OCI-LY3 (cell line): ENCODE measurements around the gene GULP1.

Source experiments
- H2AFZ ChIP-seq: fragments of 200-600, 300-600 bp; shearing (Covaris generic); 2 replicates; pipeline ENCODE4 v1.6.0; 2014; ENCODE audit warnings: antibody characterized with exemption, low read depth, low read length
- H3K27ac ChIP-seq: fragments of 200-600, 300-600 bp; sonication (generic); 2 replicates; pipeline ENCODE4 v1.5.1; 2014; ENCODE audit warnings: mild to moderate bottlenecking, low read length, moderate library complexity, mixed read lengths
- H3K27me3 ChIP-seq: fragments of 200-600, 300-600 bp; sonication (generic); 2 replicates; pipeline ENCODE4 v1.6.1; 2014; ENCODE audit warnings: low read depth, low read length, mixed read lengths
- H3K36me3 ChIP-seq: fragments of 200-600, 300-600 bp; sonication (generic); replicated peaks from 2 replicates; pipeline ENCODE3; 2014; ENCODE audit warnings: low read depth, low read length, mixed read lengths
- H3K4me1 ChIP-seq: fragments of 300-600, 200-600 bp; sonication (generic); 2 replicates; pipeline ENCODE4 v1.6.1; 2014; ENCODE audit warnings: low read length, mixed read lengths
- H3K4me2 ChIP-seq: fragments of 200-600, 300-600 bp; sonication (generic); 2 replicates; pipeline ENCODE4 v1.6.1; 2014; ENCODE audit warnings: low read length, mixed read lengths
- H3K4me3 ChIP-seq: fragments of 300-600, 200-600 bp; sonication (generic); 2 replicates; pipeline ENCODE4 v1.5.1; 2014; ENCODE audit warnings: antibody characterized with exemption, mild to moderate bottlenecking, low read length, moderate library complexity
- H3K79me2 ChIP-seq: fragments of 300-600, 200-600 bp; shearing (Covaris generic); 2 replicates; pipeline ENCODE4 v1.6.1; 2014; ENCODE audit warnings: mild to moderate bottlenecking, low read length, mixed read lengths
- H3K9ac ChIP-seq: fragments of 300-600, 200-600 bp; shearing (Covaris generic); 2 replicates; pipeline ENCODE4 v1.6.0; 2014; ENCODE audit warnings: mild to moderate bottlenecking, low read length, moderate library complexity
- H3K9me3 ChIP-seq: fragments of 200-600, 300-600 bp; shearing (Covaris generic); 2 replicates; pipeline ENCODE4 v1.6.1; 2014; ENCODE audit warnings: low read length, mixed read lengths; ENCODE audit not compliant: insufficient read depth
- H4K20me1 ChIP-seq: fragments of 200-600, 300-600 bp; sonication (generic); 2 replicates; pipeline ENCODE4 v1.6.1; 2016; ENCODE audit warnings: low read length, mixed read lengths; ENCODE audit not compliant: insufficient read depth
- CTCF ChIP-seq: fragments of 200-600, 300-600 bp; sonication (generic); IDR thresholded peaks from 2 replicates; pipeline ENCODE4 v1.5.1; 2014; ENCODE audit warnings: antibody characterized with exemption, low read length, low read depth
- EZH2phosphoT487 ChIP-seq: fragments of 200-600 bp; shearing (Covaris generic); IDR thresholded peaks from 2 replicates; pipeline ENCODE4 v1.6.1; 2018; ENCODE audit warnings: antibody characterized with exemption, mixed run types, low read depth

Gene GULP1

GRCh38 chr2:188511346-188511745 is 219.7 kb downstream of the GULP1 start:
- Histone ChIP-seq H3K27ac (no peak overlapping the region), H3K9ac (no peak overlapping the region), H3K4me2 (no peak overlapping the region), H3K9me3 (no peaks in the 10 kb centered on the region), H3K4me1 (peaks cover 13% of the 10 kb centered on the region), H3K79me2 (no peaks in the 10 kb centered on the region), H3K27me3 (no peaks in the 10 kb centered on the region), H3K4me3 (no peak overlapping the region), H4K20me1 (no peaks in the 10 kb centered on the region), H2AFZ (peak overlapping the region; percentile 57), H3K36me3 (no peaks in the 10 kb centered on the region)
- TF ChIP-seq EZH2phosphoT487 (no peak), CTCF (no peak)

GRCh38 chr2:188512456-188512855 is 220.8 kb downstream of the GULP1 start:
- peak; percentile 76 for TF ChIP-seq CTCF
- no peak for TF ChIP-seq EZH2phosphoT487
- Histone ChIP-seq H3K9ac (peak overlapping the region; percentile 36), H3K27me3 (no peaks in the 10 kb centered on the region), H4K20me1 (no peaks in the 10 kb centered on the region), H3K9me3 (no peaks in the 10 kb centered on the region), H3K27ac (no peak overlapping the region), H3K4me1 (peaks cover 13% of the 10 kb centered on the region), H3K79me2 (no peaks in the 10 kb centered on the region), H2AFZ (peak overlapping the region; percentile 83), H3K4me2 (peak overlapping the region; percentile 58), H3K4me3 (peak overlapping the region; percentile 61), H3K36me3 (no peaks in the 10 kb centered on the region)

GRCh38 chr2:188515918-188516317 is 224.2 kb downstream of the GULP1 start:
- Histone ChIP-seq H4K20me1 (no peaks in the 10 kb centered on the region), H3K9ac (no peak overlapping the region), H3K27me3 (no peaks in the 10 kb centered on the region), H3K36me3 (no peaks in the 10 kb centered on the region), H3K9me3 (no peaks in the 10 kb centered on the region), H3K4me3 (no peak overlapping the region), H3K4me2 (no peak overlapping the region), H2AFZ (no peak overlapping the region), H3K27ac (no peak overlapping the region), H3K79me2 (no peaks in the 10 kb centered on the region), H3K4me1 (no peaks in the 10 kb centered on the region)
- TF ChIP-seq EZH2phosphoT487 (no peak), CTCF (no peak)

GRCh38 chr2:188517549-188518215 is 226.0 kb downstream of the GULP1 start:
- H3K36me3 ChIP-seq = no peaks in the 10 kb centered on the region
- TF ChIP-seq EZH2phosphoT487 = no peak
- no peak for TF ChIP-seq CTCF
- no peak overlapping the region for H3K27ac ChIP-seq
- no peaks in the 10 kb centered on the region for H3K9me3 ChIP-seq
- H2AFZ ChIP-seq = no peak overlapping the region
- no peak overlapping the region for H3K9ac ChIP-seq
- no peaks in the 10 kb centered on the region for H4K20me1 ChIP-seq
- no peak overlapping the region for H3K4me3 ChIP-seq
- no peaks in the 10 kb centered on the region for H3K4me1 ChIP-seq
- H3K79me2 ChIP-seq = no peaks in the 10 kb centered on the region
- H3K4me2 ChIP-seq = no peak overlapping the region
- no peaks in the 10 kb centered on the region for H3K27me3 ChIP-seq
